ENCODE data around the gene SUPT20H. TPM values are rescaled to one million over a fixed set of nuclear protein-coding genes. Genes with fewer than 3 reads are reported as not detected.

The SUPT20H gene
- total and polyA plus RNA-seq, 2 of the 13 experiments (the other 11 are each of a cell fraction or from before 2014, with no cell fraction given) = 35.0 to 63.6 TPM

DNA sequence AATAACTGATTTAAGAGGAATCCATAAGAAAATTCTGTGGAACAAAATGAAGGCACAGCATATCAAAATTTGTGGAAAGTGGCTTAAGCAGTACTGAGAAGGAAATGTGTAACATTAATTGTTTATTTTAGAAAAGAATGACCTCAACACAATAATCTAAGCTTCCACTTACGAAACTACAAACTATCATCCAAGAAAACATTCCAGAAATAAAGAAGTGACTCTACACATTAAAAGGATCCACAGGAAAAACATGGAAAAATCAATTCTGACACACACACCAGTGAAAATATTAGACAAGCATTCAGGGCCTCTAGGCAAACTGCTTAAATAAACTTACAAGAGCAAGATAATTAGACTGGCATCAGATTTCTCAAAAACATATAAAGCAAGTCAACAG, 44.9 kb downstream of the SUPT20H start:
- Histone ChIP-seq H2AFZ (ENCODE audit: low read length) (no peak overlapping the region), H4K20me1 (ENCODE audit: insufficient read depth, low read length) (no peaks in the 10 kb centered on the region), H3K9me3 (ENCODE audit: low read length) (no peaks in the 10 kb centered on the region), H3K27me3 (ENCODE audit: control insufficient read depth in 1 of 2, insufficient read depth in 2 of 2, low read length in 2 of 2) (no peaks in the 10 kb centered on the region), H3K79me2 (ENCODE audit: insufficient read depth, low read length) (no peaks in the 10 kb centered on the region), H3K4me3 (replicated peaks in 1 of 3; ENCODE audit: insufficient read depth in 1 of 3, low read depth in 2 of 3, low read length in 3 of 3) (no peak overlapping the region), H3K27ac (ENCODE audit: extremely low read length, insufficient read depth, low read length) (no peak overlapping the region), H3K9ac (ENCODE audit: insufficient read depth, low read depth, low read length) (no peak overlapping the region), H3K36me3 (replicated peaks in 1 of 2; ENCODE audit: control insufficient read depth in 1 of 2, insufficient read depth in 2 of 2, low read length in 2 of 2) (peaks cover 0 to 41% of the 10 kb centered on the region in 2 experiments; a peak in 4 of 5 replicates), H3K4me1 (ENCODE audit: insufficient read depth, low read length) (no peaks in the 10 kb centered on the region), H3K4me2 (ENCODE audit: low read depth, low read length) (no peak overlapping the region)
- FAIRE-seq = no peak
- intact Hi-C loops (cut with micrococcal nuclease; ENCODE audit: unreplicated experiment) = no loop called here
- DNase-seq (ENCODE audit: low spot score) = no peak
- BruUV-seq (replicated peaks) = no TSS peak
- WGBS (ENCODE audit: low lambda C conversion rate) = 94% methylated on average over 1 of the region's 1 CpG
- POLR2A ChIA-PET = no interaction called here
- no peak for ATAC-seq
- CTCF ChIA-PET (ENCODE audit: low intra/inter-chr PET ratio, low total read pairs) = no interaction called here
- in situ Hi-C loops (cut with HindIII; ENCODE audit: extremely low pct_ligation_motif_present, low pct_unique_long_range_greater_than_20kb) = no loop called here
- TF ChIP-seq, protein P1, sequence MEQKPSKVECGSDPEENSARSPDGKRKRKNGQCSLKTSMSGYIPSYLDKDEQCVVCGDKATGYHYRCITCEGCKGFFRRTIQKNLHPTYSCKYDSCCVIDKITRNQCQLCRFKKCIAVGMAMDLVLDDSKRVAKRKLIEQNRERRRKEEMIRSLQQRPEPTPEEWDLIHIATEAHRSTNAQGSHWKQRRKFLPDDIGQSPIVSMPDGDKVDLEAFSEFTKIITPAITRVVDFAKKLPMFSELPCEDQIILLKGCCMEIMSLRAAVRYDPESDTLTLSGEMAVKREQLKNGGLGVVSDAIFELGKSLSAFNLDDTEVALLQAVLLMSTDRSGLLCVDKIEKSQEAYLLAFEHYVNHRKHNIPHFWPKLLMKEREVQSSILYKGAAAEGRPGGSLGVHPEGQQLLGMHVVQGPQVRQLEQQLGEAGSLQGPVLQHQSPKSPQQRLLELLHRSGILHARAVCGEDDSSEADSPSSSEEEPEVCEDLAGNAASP (CRISPR knock-in tag; IDR thresholded peaks at IDR 0.05; ENCODE audit: borderline replicate concordance) = no peak
- TF ChIP-seq, protein P2, sequence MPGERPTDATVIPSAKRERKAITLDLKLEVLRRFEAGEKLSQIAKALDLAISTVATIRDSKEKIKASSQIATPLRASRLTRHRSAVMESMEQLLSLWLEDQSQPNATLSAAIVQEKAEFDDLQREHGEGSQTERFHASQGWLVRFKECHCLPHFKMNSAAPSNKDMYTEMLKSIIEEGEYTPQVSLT (CRISPR knock-in tag; IDR thresholded peaks at IDR 0.05; ENCODE audit: borderline replicate concordance, low read depth) = no peak
- TF ChIP-seq, protein P3, sequence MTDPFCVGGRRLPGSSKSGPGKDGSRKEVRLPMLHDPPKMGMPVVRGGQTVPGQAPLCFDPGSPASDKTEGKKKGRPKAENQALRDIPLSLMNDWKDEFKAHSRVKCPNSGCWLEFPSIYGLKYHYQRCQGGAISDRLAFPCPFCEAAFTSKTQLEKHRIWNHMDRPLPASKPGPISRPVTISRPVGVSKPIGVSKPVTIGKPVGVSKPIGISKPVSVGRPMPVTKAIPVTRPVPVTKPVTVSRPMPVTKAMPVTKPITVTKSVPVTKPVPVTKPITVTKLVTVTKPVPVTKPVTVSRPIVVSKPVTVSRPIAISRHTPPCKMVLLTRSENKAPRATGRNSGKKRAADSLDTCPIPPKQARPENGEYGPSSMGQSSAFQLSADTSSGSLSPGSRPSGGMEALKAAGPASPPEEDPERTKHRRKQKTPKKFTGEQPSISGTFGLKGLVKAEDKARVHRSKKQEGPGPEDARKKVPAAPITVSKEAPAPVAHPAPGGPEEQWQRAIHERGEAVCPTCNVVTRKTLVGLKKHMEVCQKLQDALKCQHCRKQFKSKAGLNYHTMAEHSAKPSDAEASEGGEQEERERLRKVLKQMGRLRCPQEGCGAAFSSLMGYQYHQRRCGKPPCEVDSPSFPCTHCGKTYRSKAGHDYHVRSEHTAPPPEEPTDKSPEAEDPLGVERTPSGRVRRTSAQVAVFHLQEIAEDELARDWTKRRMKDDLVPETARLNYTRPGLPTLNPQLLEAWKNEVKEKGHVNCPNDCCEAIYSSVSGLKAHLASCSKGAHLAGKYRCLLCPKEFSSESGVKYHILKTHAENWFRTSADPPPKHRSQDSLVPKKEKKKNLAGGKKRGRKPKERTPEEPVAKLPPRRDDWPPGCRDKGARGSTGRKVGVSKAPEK (CRISPR knock-in tag; IDR thresholded peaks at IDR 0.05; ENCODE audit: borderline replicate concordance) = no peak
- TF ChIP-seq CAMTA2 (CRISPR knock-in tag; IDR thresholded peaks at IDR 0.05; ENCODE audit: borderline replicate concordance) (no peak), ZNF235 (CRISPR knock-in tag; IDR thresholded peaks at IDR 0.05; ENCODE audit: borderline replicate concordance) (no peak), ZNF333 (CRISPR knock-in tag; IDR thresholded peaks at IDR 0.05; ENCODE audit: borderline replicate concordance) (no peak), NFIC (IDR thresholded peaks at IDR 0.05; ENCODE audit: low read length) (no peak), PLRG1 (conservative IDR thresholded peaks at IDR 0.05) (no peak), HOXA7 (CRISPR knock-in tag; IDR thresholded peaks at IDR 0.05) (no peak), IKZF4 (CRISPR knock-in tag; IDR thresholded peaks at IDR 0.05; ENCODE audit: borderline replicate concordance, low read depth, not compliant biosample characterization) (no peak)
- TF ChIP-seq, protein P4, sequence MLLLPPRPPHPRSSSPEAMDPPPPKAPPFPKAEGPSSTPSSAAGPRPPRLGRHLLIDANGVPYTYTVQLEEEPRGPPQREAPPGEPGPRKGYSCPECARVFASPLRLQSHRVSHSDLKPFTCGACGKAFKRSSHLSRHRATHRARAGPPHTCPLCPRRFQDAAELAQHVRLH (CRISPR knock-in tag; IDR thresholded peaks at IDR 0.05; ENCODE audit: borderline replicate concordance, low read depth) = no peak
- TF ChIP-seq, protein P5, sequence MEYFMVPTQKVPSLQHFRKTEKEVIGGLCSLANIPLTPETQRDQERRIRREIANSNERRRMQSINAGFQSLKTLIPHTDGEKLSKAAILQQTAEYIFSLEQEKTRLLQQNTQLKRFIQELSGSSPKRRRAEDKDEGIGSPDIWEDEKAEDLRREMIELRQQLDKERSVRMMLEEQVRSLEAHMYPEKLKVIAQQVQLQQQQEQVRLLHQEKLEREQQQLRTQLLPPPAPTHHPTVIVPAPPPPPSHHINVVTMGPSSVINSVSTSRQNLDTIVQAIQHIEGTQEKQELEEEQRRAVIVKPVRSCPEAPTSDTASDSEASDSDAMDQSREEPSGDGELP (IDR thresholded peaks at IDR 0.05; ENCODE audit: borderline replicate concordance, low read depth) = no peak
